DOHH2 (cell line): ENCODE data around the gene EHBP1L1.

Source experiments
- EZH2phosphoT487 ChIP-seq: fragments of 200-600 bp; sonication (generic); IDR thresholded peaks from 2 replicates; pipeline ENCODE4 v1.6.1; 2017; ENCODE audit warnings: borderline replicate concordance, mild to moderate bottlenecking, antibody characterized with exemption, low read length, moderate library complexity, mixed read lengths
- TF ChIP-seq, protein P1 (sequence below): fragments of 200-600 bp; sonication (generic); IDR thresholded peaks from one replicate; pipeline ENCODE4 v1.5.1; 2014; ENCODE audit warnings: antibody characterized with exemption, mild to moderate bottlenecking, low read depth, low read length; ENCODE audit not compliant: poor library complexity, severe bottlenecking

- TF ChIP-seq, protein P1, sequence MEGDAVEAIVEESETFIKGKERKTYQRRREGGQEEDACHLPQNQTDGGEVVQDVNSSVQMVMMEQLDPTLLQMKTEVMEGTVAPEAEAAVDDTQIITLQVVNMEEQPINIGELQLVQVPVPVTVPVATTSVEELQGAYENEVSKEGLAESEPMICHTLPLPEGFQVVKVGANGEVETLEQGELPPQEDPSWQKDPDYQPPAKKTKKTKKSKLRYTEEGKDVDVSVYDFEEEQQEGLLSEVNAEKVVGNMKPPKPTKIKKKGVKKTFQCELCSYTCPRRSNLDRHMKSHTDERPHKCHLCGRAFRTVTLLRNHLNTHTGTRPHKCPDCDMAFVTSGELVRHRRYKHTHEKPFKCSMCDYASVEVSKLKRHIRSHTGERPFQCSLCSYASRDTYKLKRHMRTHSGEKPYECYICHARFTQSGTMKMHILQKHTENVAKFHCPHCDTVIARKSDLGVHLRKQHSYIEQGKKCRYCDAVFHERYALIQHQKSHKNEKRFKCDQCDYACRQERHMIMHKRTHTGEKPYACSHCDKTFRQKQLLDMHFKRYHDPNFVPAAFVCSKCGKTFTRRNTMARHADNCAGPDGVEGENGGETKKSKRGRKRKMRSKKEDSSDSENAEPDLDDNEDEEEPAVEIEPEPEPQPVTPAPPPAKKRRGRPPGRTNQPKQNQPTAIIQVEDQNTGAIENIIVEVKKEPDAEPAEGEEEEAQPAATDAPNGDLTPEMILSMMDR: peak; percentile 55
- TF ChIP-seq EZH2phosphoT487: no peak
Measured at GRCh38 chr11:65552388-65552951, 23.4 kb upstream of the EHBP1L1 start.
